Measurements from ENCODE around the gene VIL1.

DNA sequence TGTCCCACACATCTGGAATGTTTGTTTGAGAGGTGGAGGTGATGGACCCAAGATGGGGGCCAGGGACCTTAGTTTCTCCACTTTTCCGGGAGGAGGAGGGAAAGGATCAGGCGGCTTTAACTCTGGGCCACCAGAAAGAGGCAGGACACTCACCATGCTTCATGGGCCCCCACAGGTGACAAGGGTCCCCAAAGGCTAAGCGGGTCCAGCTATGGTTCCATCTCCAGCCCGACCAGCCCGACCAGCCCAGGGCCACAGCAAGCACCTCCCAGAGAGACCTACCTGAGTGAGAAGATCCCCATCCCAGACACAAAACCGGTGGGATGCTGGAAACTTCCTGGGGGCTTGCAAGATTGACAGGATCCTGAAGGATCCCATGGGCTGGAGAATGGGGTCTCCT, 36.1 kb upstream of the VIL1 start:
- TF ChIP-seq, protein P1, sequence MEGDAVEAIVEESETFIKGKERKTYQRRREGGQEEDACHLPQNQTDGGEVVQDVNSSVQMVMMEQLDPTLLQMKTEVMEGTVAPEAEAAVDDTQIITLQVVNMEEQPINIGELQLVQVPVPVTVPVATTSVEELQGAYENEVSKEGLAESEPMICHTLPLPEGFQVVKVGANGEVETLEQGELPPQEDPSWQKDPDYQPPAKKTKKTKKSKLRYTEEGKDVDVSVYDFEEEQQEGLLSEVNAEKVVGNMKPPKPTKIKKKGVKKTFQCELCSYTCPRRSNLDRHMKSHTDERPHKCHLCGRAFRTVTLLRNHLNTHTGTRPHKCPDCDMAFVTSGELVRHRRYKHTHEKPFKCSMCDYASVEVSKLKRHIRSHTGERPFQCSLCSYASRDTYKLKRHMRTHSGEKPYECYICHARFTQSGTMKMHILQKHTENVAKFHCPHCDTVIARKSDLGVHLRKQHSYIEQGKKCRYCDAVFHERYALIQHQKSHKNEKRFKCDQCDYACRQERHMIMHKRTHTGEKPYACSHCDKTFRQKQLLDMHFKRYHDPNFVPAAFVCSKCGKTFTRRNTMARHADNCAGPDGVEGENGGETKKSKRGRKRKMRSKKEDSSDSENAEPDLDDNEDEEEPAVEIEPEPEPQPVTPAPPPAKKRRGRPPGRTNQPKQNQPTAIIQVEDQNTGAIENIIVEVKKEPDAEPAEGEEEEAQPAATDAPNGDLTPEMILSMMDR (IDR thresholded peaks at IDR 0.05): no peak
- TF ChIP-seq POLR2A (IDR thresholded peaks at IDR 0.05): no peak

Measured in ovary (tissue), 3 donors.